WTC11 (cell line): Measurements from ENCODE around the gene CASP4. TPM values are rescaled to one million over a fixed set of nuclear protein-coding genes. Genes with fewer than 3 reads are reported as not detected.
"Not testable (repeated sequence)": the region's sequence is repeated elsewhere in the genome, so short reads cannot be mapped to it uniquely, and the experiment has no call there.

Source experiments
- ATAC-seq: fragments of 200-7000 bp; cut with Tn5 transposase; 2 replicates; pipeline ENCODE4 v1.10.0; 2021; ENCODE audit warnings: mild to moderate bottlenecking, moderate library complexity
- CTCF ChIA-PET: fragments of 300-600 bp; sonication (Branson Sonifier 250); formaldehyde crosslinking; loops from one replicate; lab custom pipeline; 2021; ENCODE audit warnings: antibody characterized with exemption; lab: Charles Lee
- POLR2A ChIA-PET: fragments of 350-600 bp; sonication (Branson Sonifier 250); formaldehyde crosslinking; loops from one replicate; lab custom pipeline; 2021; ENCODE audit warnings: antibody characterized with exemption; lab: Charles Lee
- DNase-seq: peaks from one replicate; pipeline ENCODE4 v3.0.0; 2021; ENCODE audit warnings: low spot score
- H3K27ac Mint-ChIP-seq: 2 replicates; pipeline ENCODE4 v1.8.0; 2021; ENCODE audit warnings: mixed read lengths
- H3K27me3 Mint-ChIP-seq: 2 replicates; pipeline ENCODE4 v1.8.0; 2021; ENCODE audit warnings: low read depth, mild to moderate bottlenecking, moderate library complexity, mixed read lengths
- H3K36me3 Mint-ChIP-seq: 2 replicates; pipeline ENCODE4 v1.8.0; 2021; ENCODE audit warnings: mixed read lengths
- H3K4me1 Mint-ChIP-seq: 2 replicates; pipeline ENCODE4 v1.8.0; 2022; ENCODE audit warnings: mixed read lengths
- H3K4me3 Mint-ChIP-seq: 2 replicates; pipeline ENCODE4 v1.8.0; 2021; ENCODE audit warnings: mild to moderate bottlenecking, moderate library complexity, mixed read lengths
- H3K9me3 Mint-ChIP-seq: 2 replicates; pipeline ENCODE4 v1.8.0; 2021; ENCODE audit warnings: mixed read lengths
- AR ChIP-seq: fragments of 250-450 bp; sonication (Bioruptor Pico); IDR thresholded peaks from 2 replicates; pipeline ENCODE4 v1.9.0; 2021; ENCODE audit warnings: mild to moderate bottlenecking
- E2F5 ChIP-seq: sonication (generic); formaldehyde crosslinking; IDR thresholded peaks from 2 replicates; pipeline ENCODE4 v1.8.1; 2022; ENCODE audit warnings: mild to moderate bottlenecking, moderate library complexity, missing genetic modification reagents
- FOXK1 ChIP-seq: sonication (generic); formaldehyde crosslinking; IDR thresholded peaks from 2 replicates; pipeline ENCODE4 v1.8.0; 2022; ENCODE audit warnings: mild to moderate bottlenecking, moderate library complexity, missing genetic modification reagents
- GABPB1 ChIP-seq: sonication (generic); formaldehyde crosslinking; IDR thresholded peaks from 2 replicates; pipeline ENCODE4 v1.8.1; 2023; ENCODE audit warnings: mild to moderate bottlenecking, missing genetic modification reagents
- GTF2I ChIP-seq: fragments of 250-450 bp; sonication (Bioruptor Pico); conservative IDR thresholded peaks from 2 replicates; pipeline ENCODE4 v1.4.0; 2021; ENCODE audit warnings: mild to moderate bottlenecking
- HMGA2 ChIP-seq: fragments of 250-450 bp; sonication (Bioruptor Pico); IDR thresholded peaks from 2 replicates; pipeline ENCODE4 v1.4.0; 2021; ENCODE audit warnings: mild to moderate bottlenecking, moderate library complexity
- HMGXB4 ChIP-seq: sonication (generic); formaldehyde crosslinking; IDR thresholded peaks from 2 replicates; pipeline ENCODE4 v1.8.1; 2023; ENCODE audit warnings: mild to moderate bottlenecking, moderate library complexity, missing genetic modification reagents
- JUN ChIP-seq: sonication (generic); formaldehyde crosslinking; IDR thresholded peaks from 2 replicates; pipeline ENCODE4 v1.8.0; 2023; ENCODE audit warnings: mild to moderate bottlenecking, missing genetic modification reagents
- MLX ChIP-seq: sonication (generic); formaldehyde crosslinking; IDR thresholded peaks from 2 replicates; pipeline ENCODE4 v1.8.1; 2023; ENCODE audit warnings: mild to moderate bottlenecking, missing genetic modification reagents, moderate library complexity
- NFYB ChIP-seq: sonication (generic); formaldehyde crosslinking; conservative IDR thresholded peaks from 2 replicates; pipeline ENCODE4 v1.8.0; 2022; ENCODE audit warnings: low read depth, missing genetic modification reagents
- PRRX2 ChIP-seq: fragments of 250-450 bp; sonication (Bioruptor Pico); IDR thresholded peaks from 2 replicates; pipeline ENCODE4 v1.8.0; 2021; ENCODE audit warnings: mild to moderate bottlenecking
- SOX15 ChIP-seq: fragments of 250-450 bp; sonication (Bioruptor Pico); IDR thresholded peaks from 2 replicates; pipeline ENCODE4 v1.9.0; 2021; ENCODE audit warnings: mild to moderate bottlenecking
- STAT6 ChIP-seq: sonication (generic); formaldehyde crosslinking; conservative IDR thresholded peaks from 2 replicates; pipeline ENCODE4 v1.8.1; 2023; ENCODE audit warnings: mild to moderate bottlenecking, low read depth, missing genetic modification reagents, moderate library complexity
- ZBTB21 ChIP-seq: sonication (generic); formaldehyde crosslinking; IDR thresholded peaks from 2 replicates; pipeline ENCODE4 v1.8.1; 2023; ENCODE audit warnings: mild to moderate bottlenecking, missing genetic modification reagents, borderline replicate concordance
- ZBTB43 ChIP-seq: sonication (generic); formaldehyde crosslinking; IDR thresholded peaks from 2 replicates; pipeline ENCODE4 v1.8.1; 2023; ENCODE audit warnings: mild to moderate bottlenecking, missing genetic modification reagents
- ZNF219 ChIP-seq: sonication (generic); formaldehyde crosslinking; IDR thresholded peaks from 2 replicates; pipeline ENCODE4 v1.8.0; 2023; ENCODE audit warnings: missing genetic modification reagents, mild to moderate bottlenecking, borderline replicate concordance
- ZNF263 ChIP-seq: sonication (generic); formaldehyde crosslinking; IDR thresholded peaks from 2 replicates; pipeline ENCODE4 v1.8.1; 2022; ENCODE audit warnings: low read depth, mild to moderate bottlenecking, moderate library complexity, missing genetic modification reagents
- ZNF532 ChIP-seq: fragments of 250-450 bp; sonication (Bioruptor Pico); IDR thresholded peaks from 2 replicates; pipeline ENCODE4 v1.9.0; 2021; ENCODE audit warnings: mild to moderate bottlenecking, borderline replicate concordance
- total RNA-seq: library from RNA; stranded (reverse); gene quantifications from 3 replicates; pipeline ENCODE4 v1.2.3, GENCODE V29; 2021

Gene CASP4
- total RNA-seq, 1 experiment from 2014 or later: 0.44 TPM

- POLR2A ChIA-PET: no interaction called here
- TF ChIP-seq GABPB1 (peak; percentile 64), ZNF263 (CRISPR knock-in tag) (no peak)
- TF ChIP-seq, all 79 proteins: peak for 1
- peaks cover 5% of the 10 kb centered on the region for H3K4me1 Mint-ChIP-seq
- H3K36me3 Mint-ChIP-seq: peaks cover 2% of the 10 kb centered on the region; the same call in 1 of the 2 replicates
- H3K9me3 Mint-ChIP-seq: peaks cover 14% of the 10 kb centered on the region
- H3K4me3 Mint-ChIP-seq: no peak overlapping the region
- CTCF ChIA-PET: no interaction called here
- DNase-seq (no peak), ATAC-seq (no peak)
- no peaks in the 10 kb centered on the region; the same call in 1 of the 2 replicates for H3K27me3 Mint-ChIP-seq
- H3K27ac Mint-ChIP-seq: no peak overlapping the region
Observed at GRCh38 chr11:104943561-104943960, 24.8 kb downstream of the CASP4 start.

- Mint-ChIP-seq H3K27ac (no peak overlapping the region), H3K36me3 (peaks cover 23% of the 10 kb centered on the region), H3K27me3 (no peaks in the 10 kb centered on the region), H3K4me1 (no peaks in the 10 kb centered on the region), H3K4me3 (no peak overlapping the region), H3K9me3 (peaks cover 46% of the 10 kb centered on the region)
- TF ChIP-seq SOX15 (CRISPR knock-in tag) (no peak), NFYB (CRISPR knock-in tag) (no peak), FOXK1 (no peak), ZNF219 (CRISPR knock-in tag) (no peak), HMGXB4 (CRISPR knock-in tag) (no peak), GTF2I (CRISPR knock-in tag) (no peak), E2F5 (CRISPR knock-in tag) (no peak), PRRX2 (CRISPR knock-in tag) (no peak), AR (CRISPR knock-in tag) (no peak), ZBTB21 (CRISPR knock-in tag) (no peak), MLX (CRISPR knock-in tag) (no peak), HMGA2 (CRISPR knock-in tag) (no peak), STAT6 (CRISPR knock-in tag) (no peak), ZBTB43 (CRISPR knock-in tag) (no peak), ZNF532 (CRISPR knock-in tag) (no peak), JUN (CRISPR knock-in tag) (no peak)
- DNase-seq (no peak), ATAC-seq (no peak)
- ChIA-PET POLR2A (no interaction called here), CTCF (no interaction called here)
Observed at GRCh38 chr11:104934594-104934993, 33.8 kb downstream of the CASP4 start.

GRCh38 chr11:104934073-104934472, 34.3 kb downstream of the CASP4 start:
- H3K27me3 Mint-ChIP-seq, H3K27ac Mint-ChIP-seq, DNase-seq, POLR2A ChIA-PET, ATAC-seq, H3K4me3 Mint-ChIP-seq, H3K4me1 Mint-ChIP-seq, CTCF ChIA-PET: not testable (repeated sequence)
- Mint-ChIP-seq H3K36me3 (peaks cover 28% of the 10 kb centered on the region), H3K9me3 (peaks cover 50% of the 10 kb centered on the region)
